ENCODE results near the gene PCSK6.
"Not testable (repeated sequence)": the region's sequence is repeated elsewhere in the genome, so short reads cannot be mapped to it uniquely, and the experiment has no call there.

The PCSK6 gene

DNA sequence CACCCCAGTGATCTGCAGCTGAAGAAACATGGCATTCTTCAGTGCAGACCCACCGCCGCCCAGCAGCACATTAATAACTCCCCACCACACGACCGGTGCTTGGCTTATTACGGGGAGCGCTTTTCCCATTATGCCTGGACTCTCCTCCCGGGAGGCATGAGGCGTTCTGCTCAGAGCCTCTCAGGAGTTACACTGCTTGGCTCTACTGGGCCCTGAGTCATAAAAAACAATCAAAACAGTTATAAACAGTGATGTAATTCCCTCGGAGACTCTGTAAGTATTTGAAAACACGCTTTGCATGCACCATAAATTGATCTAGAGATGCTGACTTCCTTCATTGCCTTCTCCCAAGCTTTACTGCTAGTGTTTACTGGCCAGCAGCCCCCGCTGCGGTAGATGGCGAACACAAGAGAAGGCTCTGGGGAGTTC, 117.3 kb downstream of the PCSK6 start:
- DNase-seq, result no peak

DNA sequence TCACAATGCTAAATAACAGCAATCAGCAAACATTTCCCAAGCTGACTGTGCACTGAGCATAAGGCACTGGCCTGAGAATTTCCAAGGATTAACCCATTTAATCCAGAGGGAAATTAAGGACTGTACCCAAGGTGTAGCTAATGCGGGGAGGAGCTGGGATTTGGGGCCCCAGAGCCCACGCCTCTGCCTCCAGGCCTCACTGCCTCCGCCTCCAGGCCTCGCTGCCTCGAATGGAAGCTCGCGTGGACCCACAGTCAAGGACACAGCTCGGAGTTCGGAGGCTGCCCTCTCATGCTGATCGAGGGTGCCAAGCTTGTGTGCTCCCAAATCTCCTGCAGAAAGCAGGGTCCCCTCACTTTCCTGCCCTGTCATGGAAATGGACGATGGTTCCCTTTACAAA, 118.0 kb downstream of the PCSK6 start:
- no peak for DNase-seq

DNA sequence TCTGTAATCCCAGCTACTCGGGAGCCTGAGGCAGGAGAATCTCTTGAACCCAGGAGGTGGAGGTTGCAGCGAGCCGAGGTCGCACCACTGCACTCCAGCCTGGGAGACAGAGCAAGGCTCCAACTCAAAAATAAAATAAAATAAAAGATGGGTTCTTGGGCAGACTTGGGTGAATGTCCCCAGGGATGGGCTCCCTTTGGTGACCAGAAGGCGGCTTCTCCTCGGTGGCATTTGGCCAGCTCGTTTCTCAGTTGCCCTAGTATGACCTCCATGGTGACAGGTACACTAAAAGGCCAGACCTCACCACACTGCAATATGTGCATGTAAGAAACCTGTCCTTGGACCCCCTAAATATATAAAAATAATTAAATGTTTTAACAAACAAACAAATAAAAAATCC, 118.4 kb downstream of the PCSK6 start:
- DNase-seq, result no peak

- no peak for DNase-seq
These were observed 119.0 kb downstream of the PCSK6 start for GRCh38 chr15:101370330-101371024.

DNA sequence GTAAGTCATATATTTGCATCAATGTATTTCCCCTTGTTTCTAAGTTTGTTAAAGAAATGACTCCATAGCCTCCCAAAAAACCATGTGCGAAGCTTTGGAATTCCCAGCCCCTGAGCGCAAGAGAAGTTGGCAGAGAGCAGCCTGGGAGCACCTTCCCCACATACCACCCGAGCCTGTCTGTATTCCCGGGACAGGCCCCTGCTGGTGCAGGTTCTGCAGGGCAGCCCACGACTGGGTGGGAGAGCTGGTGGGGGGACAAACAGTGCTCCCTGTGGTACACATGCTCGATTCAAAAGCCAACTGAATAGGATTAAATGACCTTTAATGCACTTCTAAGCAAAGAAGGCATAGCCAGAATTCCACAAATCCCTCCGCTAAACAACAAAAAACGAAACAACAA, 119.8 kb downstream of the PCSK6 start:
- DNase-seq, result no peak

- DNase-seq, result no peak
These were observed 120.5 kb downstream of the PCSK6 start for GRCh38 chr15:101368861-101369642.

GRCh38 chr15:101368086-101368780, 121.3 kb downstream of the PCSK6 start:
- no peak for DNase-seq

DNA sequence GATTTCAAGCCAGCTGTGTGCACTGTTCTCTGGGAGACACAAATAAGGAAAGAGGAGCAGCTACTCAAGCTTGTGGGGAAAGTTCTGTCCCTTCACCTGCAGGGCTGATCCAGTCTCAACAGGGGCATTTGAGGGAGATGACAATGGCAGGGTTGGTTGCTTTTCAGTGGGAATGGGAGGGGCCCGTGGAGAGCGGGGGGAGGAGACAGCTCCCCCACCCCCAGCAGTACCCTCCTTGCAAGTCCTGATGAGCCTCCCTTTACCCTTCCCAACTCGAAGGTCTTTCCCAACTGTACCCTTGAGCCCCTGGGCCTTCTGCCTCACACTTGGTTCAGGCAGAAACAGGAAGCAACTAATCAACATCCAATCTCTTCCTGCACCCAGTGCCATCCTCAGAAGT, 122.7 kb downstream of the PCSK6 start:
- no peak for DNase-seq

- DNase-seq, result no peak
These were observed 126.4 kb downstream of the PCSK6 start for GRCh38 chr15:101362986-101363566.

DNA sequence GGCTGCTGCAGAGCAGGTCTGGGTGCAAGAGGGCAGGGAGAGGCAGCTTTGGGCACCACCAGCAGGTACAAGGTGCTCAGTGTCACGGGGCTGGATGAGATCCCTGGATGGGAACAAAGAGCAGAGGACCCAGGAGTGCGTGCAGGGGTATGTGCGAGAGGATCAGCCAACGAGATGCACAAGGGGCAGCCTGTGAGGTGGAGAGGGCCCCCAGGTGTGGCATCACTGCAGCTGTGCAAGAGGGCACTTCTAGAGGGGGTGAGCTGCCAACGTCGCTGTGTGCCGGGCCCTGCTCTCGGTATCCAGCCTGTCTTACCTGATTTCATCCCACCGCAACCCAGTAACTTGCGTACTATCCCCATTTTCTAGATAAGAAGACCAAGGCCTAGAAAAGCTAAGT, 127.1 kb downstream of the PCSK6 start:
- DNase-seq, result no peak

DNA sequence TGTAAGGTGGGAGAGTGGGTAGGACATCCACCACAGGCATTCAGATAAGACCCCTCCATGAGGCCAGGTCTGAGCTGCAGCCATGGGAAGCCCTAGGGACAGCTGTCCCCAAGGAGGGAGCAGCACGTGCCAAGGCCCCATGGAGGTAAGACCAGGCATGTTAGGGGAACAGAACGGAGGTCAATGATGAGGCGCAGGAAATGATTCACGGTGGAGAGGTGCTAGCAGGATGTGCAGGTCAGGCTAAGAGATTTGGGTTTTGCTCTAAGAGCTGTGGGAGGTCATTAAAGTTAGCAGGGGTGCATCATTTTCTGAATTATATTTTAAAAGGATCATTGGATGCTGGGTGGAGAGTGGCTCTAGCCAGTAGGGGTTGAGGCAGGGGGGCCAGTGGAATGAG, 128.1 kb downstream of the PCSK6 start:
- no peak for DNase-seq

DNA sequence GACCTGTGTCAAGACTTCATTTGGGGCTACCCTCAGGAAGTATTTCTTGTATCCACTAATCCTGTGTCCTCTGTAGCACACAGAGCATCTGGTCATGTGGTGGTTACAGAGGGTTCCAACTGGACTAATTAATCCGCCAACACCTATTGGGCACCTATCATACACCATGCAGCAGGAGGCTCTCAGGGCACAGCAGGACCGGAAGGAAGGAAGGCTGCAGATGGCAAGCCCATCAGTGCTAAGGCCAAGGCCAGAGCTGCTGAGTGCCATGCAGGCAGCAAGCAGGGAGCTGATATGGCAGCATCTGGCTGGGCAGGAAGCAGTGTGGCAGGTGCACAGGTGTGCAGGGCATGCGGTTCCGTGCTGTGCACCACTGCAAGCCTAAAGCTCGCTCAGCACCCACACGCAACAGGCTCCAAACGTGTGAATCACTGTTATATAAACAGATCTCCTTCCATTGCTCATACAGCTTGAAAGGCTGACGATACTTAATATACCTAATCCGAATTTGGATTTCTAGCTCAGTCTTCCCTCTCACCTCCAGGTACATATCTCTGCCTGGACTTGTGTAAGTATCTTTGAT, 130.1 kb downstream of the PCSK6 start:
- DNase-seq, result no peak

DNA sequence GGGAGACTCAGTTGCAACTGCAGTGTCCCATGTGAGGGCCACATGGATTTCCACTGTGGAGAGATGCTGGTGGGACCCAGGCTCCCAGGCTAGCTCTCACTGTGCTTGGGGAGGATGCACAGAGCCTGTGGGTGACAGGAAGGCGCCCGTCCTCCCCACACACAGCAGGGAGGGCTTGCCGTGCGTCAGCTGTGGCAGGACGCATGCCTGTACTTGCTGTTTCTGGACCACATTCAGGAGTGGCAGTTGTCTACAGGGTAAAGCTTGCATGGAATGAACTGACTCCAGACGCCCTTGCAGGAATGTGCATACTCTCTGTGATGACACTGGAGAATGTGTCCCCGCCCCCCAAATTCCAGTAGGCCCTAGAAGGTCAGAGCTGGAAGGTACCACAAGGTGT, 130.6 kb downstream of the PCSK6 start:
- DNase-seq, result no peak

DNA sequence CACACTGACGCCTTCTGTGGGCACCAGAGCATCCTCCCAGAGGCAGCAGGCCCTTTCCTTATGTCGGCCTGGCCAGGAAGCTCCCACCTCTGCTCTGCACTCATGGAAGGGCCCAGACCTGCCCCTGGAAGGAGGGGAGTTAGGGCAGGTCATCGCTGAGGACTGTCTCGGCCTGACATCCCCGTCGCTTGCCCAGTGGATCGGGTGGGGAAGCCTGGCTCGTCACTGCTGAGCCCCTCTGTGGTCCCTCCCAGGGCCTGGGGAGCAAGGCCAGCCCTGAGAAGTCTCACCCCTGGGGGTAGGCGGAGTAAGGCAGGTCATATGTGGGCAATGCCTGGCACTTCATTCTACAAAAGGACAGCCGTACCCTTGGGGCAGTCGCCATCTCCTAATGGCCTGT, 131.6 kb downstream of the PCSK6 start:
- no peak for DNase-seq

GRCh38 chr15:101357333-101357732, 132.2 kb downstream of the PCSK6 start:
- no peak for DNase-seq

- not testable (repeated sequence) for DNase-seq
These were observed 132.9 kb downstream of the PCSK6 start for GRCh38 chr15:101356512-101357172.

DNA sequence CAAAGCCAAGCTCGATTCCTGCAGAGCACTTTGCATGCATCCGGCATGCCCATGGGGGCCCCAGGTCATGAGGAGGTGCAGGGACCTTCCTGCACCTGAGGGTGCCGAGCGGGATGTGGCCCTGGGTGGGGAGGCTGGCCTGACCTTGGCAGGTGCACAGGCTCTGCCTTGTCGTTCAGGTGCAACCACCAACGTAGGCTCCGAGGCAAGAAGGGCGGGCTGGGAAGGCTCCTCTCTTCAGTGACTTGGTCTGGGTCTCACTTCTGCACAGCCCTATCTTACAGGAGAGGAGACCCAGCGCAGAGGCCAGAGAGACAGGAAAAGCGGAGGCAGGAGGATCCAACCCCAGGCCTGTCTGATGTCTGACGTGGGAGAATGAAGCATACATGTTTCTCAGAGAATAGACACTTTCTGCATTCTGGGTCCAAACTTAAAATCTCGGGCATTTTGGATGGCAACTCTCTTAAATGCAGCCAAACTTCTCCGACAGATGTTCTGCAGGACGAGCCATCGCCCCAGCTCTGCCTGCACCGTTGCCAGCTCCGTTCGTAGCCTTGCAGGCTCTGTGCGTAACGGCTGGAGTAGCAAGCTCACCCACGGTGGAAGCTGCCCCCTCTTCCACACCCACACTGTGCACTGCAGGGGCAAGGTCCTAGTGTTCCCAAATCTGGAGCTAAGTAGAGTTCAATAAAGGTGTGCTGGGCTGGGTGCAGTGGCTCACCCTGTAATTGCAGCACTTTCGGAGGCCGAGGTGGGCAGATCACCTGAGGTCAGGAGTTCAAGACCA, 133.6 kb downstream of the PCSK6 start:
- no peak for DNase-seq

- no peak for DNase-seq
These were observed 134.4 kb downstream of the PCSK6 start for GRCh38 chr15:101354891-101355623.

- no peak for DNase-seq
These were observed 136.3 kb downstream of the PCSK6 start for GRCh38 chr15:101353240-101353639.

- no peak for DNase-seq
These were observed 137.8 kb downstream of the PCSK6 start for GRCh38 chr15:101351736-101352135.

Measured in SIG-M5 (cell line).